ENCODE results near the gene UBP1.
"Not testable (repeated sequence)": the region's sequence is repeated elsewhere in the genome, so short reads cannot be mapped to it uniquely, and the experiment has no call there.

UBP1 gene, protein sequence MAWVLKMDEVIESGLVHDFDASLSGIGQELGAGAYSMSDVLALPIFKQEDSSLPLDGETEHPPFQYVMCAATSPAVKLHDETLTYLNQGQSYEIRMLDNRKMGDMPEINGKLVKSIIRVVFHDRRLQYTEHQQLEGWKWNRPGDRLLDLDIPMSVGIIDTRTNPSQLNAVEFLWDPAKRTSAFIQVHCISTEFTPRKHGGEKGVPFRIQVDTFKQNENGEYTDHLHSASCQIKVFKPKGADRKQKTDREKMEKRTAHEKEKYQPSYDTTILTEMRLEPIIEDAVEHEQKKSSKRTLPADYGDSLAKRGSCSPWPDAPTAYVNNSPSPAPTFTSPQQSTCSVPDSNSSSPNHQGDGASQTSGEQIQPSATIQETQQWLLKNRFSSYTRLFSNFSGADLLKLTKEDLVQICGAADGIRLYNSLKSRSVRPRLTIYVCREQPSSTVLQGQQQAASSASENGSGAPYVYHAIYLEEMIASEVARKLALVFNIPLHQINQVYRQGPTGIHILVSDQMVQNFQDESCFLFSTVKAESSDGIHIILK

DNA sequence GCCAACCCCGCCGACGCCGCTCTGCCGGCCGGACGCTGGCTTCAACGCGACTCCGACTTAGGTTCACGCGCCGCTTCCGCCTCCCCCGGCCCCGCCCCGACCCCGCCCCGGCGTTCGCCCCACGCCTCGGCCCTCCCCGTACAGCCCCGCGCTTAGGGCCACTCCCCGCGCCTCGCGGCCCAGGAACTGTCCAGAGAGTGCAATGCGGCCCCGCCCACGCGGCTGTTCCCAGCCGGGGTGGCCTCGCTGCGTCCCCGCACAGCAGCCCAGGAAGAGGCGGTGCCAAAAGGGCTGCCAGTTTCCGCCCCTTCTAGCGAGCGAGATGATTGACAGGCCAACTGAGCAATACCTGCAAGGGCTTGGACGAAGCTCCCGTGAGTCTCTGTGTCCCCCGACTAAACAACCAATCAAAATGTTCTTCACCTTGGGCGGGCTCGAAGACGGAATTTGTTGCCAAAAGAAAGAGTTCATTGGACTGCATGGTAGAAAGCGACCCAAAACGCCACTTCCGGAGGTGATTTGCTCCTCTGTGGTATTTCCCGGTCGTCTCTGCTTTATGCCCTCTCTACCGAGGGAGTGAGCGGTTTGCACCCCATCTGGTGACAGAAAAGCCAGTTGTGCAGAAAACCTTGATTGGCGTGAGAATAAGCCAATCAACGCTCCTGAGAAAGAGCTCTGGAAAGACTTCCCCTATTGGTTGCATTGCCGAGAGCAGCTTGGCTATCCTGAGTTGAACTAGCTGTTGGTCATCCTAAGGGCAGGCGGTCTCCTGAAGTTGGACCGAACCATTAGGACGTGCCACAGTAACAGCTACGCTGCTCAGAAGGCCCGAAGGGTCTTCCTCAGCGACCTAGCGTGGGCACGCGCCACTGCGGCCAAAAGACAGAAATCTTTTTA lies at the start of gene UBP1:
UBP1 (minus strand) TSS at position 78 of the 897 bp plus-strand sequence. CDS start 557 bp downstream, outside the sequence.
- peak; percentile 99 for DNase-seq

DNA sequence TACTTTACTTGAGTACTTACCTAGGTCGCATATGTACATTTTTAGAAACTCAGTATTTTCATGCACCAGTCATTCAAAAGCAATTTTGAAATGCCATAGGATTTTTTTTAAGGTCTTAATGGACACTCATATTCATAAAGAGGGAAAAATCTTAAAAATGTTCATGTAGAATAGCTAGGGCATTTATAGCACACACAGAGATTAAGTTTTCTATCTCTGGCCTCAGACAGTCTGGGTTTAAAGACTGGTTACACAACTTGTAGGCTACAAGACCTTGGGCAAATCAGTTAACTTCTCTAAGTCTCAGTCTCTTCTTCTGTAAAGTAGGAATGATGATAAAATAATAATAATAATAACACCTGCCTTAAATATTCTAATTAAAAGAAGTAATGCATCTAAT lies 48.5 kb upstream of the UBP1 start:
- DNase-seq: no peak

DNA sequence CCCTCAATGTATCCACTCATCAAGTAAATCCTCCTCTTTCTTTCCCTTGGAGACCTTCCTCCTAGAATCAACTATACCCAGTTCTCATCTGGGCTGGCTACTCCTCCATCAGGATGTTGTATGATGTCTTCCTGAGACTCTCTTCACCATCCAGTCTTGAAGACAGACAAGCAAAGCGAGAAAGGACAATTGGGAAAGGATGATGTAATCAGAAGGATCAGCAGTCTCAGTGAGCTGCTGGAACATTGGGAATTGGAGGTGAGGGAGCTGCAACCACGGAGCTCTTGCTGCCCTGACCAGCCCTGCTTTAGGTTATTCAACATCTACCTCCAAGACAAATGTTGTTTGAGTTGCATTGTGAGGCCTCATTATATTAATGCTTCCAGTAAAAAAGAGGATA lies 48.0 kb upstream of the UBP1 start:
- no peak for DNase-seq

DNA sequence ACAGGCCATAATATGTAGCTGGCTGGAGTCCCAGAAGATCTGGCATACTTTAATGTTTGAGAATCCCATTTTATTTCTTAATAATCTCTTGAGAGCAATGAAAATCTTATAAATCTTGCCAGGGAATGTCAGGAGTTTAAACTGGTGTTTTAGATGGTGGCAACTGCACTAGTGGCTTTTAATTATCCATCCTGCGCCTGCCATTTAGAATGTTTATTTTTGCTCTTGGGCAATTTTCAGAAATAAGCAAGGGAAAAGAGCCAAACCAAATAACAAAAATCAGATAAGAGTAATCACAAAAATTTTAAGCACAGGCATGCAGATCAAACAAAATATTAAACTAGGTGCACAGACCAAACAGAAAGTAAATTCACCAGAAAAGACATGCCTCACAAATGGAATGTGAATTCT lies 41.9 kb upstream of the UBP1 start:
- no peak for DNase-seq

DNA sequence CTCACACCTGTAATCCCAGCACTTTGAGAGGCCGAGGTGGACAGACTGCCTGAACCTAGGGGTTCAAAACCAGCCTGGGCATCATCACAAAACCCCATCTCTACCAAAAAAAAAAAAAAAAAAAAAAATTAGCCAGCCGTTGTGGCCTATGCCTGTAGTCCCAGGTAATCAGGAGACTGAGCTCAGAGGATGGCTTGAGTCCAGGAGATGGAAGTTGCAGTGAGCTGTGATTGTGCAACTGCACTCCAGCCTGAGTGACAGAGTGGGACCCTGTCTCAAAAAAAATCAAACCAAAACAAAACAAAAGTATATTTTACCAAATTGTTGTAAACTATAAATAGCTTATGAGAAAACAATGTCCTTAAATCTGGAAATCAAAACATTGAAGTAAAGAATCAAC lies 34.7 kb upstream of the UBP1 start:
- DNase-seq: no peak

DNA sequence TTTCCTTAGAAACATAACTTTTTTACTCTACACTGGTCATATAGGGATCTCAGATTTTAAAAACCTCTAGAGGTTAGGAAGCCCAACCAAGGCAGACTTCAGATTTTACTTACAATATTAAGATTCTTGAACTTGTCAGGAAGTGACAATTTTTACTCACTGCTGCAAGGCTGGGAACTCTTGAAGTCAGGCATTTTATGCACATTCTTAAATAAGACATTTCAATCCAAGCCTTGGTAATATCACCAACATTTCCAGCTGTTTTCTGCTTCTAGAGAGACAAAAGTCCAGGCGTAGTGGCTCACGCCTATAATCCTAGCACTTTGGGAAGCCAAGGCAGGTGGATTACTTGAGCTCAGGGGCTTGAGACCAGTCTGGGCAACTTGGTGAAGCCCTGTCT lies 33.6 kb upstream of the UBP1 start:
- DNase-seq: no peak

DNA sequence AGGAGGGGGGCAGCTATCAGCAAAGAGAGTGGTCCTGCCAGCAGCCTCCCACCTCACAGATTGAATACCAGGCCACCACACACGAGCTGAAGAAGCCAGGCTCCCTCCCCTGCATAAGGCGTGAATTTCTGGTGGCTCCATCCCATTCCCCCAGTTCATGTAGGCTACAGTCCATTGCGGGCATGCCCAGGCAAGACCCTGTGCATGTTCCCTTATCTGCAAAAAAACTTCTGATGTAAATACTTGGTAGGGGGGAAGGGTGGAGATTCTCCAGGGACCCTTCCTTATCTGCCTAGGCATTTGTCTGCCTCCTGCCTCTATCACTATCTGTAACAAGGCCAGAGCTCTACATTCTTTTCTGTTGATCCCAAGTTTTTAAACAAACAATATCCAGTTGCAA lies 27.6 kb upstream of the UBP1 start:
- DNase-seq: no peak

DNA sequence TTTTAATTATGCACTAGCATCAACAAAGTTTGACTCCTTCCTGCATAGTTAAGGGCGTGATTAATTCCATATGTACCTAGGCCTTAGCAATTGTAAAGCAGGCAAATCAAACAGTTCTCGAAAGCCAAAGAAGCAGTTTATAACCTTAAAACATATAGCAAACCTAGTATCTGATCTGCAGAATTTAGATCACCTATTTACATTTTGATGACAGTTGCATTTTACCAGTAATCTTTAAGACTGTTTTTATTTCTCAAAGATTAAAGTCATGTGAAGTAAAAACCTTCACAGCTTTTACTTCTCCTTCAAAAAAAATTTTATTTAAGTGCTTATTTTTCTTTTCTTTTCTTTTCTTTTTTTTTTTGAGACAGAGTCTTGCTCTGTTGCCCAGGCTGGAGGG lies 20.9 kb upstream of the UBP1 start:
- no peak for DNase-seq

DNA sequence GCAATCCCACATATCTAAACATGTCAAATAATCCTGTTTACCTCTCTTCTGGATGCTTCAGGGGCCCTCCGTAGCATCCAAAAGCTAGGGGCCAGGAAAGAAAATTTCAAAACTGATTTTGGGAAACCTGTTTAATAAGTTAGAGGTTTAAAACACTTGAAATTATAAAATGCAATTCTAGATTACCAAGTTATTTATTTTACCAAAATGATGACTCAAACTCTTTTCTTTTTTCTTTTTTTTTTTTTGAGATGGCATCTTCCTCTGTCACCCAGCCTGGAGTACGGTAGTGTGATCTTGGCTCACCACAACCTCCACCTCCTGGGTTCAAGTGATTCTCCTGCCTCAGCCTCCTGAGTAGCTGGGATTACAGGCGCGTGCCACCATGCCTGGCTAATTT lies 19.4 kb upstream of the UBP1 start:
- DNase-seq: not testable (repeated sequence)

DNA sequence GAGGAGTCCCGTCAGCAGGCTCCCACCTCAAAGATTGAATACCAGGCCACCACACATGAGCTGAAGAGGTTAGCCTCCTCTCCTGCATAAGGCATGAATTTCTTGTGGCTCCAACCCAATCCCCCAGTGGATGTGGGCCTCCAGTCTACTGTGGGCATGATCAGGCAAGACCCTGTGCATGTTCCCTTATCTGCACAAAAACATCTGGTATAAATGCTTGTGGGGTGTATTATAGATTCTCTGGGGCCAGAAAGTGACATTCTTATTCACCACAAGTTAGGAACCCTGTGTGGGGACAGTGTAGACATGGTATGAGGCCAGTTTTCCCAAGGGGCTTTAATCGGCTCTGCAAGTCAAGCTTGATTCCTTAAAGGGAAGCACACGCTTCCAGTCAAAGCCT lies 18.2 kb upstream of the UBP1 start:
- DNase-seq: no peak

DNA sequence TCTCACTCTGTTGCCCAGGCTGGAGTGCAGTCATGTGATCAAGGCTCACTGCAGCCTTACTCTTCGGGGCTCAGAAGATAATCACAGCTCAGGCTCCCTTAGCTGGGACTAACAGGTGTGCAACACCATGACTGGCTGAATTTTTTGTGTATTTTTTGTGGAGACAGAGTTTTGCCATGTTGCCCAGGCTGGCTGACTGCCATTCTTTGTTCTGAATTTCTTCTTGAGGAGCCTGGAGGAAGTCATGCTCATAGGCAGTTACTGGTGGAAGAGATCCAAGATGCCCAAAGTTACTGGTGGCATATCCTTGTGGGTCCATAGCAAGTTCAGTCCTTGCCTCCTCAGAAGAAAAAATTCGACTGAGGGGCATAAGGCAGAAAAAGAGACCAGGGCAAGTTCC lies 16.6 kb upstream of the UBP1 start:
- DNase-seq: no peak

DNA sequence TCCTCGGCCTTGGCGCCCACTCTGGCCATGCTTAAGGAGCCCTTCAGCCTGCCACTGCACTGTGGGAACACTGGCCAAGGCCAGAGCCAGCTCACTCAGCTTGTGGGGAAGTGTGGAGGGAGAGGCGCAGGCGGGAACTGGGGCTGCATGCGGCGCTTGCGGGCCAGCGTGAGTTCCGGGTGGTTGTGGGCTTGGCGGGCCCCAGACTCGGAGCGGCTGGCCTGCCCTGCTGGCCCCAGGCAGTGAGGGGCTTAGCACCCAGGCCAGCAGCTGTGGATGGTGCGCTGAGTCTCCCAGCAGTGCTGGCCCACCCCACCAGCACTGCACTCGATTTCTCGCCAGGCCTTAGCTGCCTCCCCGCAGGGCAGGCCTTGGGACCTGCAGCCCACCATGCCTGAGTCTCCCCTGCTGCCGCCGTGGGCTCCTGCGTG lies 13.1 kb upstream of the UBP1 start:
- no peak for DNase-seq

DNA sequence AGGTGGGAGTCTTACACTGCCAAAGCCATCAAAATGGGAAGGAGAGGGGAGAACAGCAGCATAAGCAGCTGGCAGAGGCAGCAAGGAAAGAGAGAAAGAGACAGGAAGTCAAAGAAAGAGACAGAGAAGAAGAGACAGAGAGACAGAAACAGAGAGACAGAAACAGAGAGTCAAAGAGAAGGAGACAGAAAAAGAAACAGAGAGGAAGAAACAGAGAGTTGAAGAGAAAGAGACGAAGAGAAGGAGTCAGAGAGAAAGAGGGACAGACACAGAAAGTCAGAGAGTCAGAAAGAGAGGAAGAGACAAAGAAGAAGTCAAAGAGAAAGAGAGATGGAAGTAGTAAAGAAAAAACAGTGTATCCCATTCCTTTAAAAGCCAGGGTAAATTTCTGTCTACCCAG lies 11.8 kb upstream of the UBP1 start:
- not testable (repeated sequence) for DNase-seq

DNA sequence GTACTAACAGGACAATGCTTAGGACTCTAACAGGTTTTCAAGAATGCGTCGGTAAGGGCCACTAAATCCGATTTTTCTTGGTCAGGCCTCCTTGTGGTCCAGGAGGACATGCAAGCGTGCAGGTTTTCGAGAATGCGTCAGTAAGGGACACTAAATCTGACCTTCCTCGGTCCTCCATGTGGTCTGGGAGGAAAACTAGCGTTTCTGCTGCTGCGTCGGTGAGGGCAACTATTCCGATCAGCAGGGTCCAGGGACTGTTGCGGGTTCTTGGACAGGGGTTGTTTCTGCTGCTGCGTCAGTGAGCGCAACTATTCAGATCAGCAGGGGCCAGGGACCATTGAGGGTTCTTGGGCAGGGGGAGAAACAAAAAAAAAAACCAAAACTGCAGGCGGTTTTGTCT lies 7.8 kb upstream of the UBP1 start:
- no peak for DNase-seq

DNA sequence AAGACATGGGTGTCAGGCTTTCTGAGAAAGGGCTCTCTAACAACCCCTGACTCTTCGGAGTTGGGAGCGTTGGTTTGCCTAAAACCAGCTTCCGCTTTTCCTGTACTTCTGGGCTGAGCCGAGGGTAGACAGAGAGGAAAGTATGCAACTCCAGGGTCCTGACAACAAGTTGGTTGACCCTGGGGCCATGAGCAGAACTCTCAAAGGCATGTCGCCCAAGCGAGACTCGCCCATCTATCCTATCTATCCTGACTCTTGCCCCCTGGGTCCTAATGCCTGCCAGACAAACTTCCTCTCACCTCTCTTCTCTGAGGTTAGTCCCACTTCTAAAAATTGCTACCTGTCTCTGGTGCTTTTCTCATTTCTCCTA lies 7.0 kb upstream of the UBP1 start:
- DNase-seq: not testable (repeated sequence)

DNA sequence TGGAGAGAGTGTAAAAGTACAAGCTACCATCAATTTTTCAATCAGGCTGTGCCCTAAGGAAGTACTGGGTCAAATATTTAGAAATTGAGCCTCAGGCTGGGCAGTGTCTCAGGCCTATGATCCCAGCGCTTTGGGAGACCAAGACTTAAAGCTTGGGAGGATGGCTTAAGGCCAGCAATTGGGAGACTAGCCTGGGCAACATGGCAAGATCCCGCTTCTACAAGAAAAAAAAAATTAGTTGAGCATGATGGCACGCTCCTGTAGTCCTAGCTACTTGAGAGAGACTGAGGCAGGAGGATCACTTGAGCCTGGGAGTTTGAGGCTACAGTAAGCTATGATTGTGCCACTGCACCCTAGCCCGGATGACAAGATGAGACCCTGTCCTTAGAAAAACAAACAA lies 2.0 kb upstream of the UBP1 start:
- no peak for DNase-seq

DNA sequence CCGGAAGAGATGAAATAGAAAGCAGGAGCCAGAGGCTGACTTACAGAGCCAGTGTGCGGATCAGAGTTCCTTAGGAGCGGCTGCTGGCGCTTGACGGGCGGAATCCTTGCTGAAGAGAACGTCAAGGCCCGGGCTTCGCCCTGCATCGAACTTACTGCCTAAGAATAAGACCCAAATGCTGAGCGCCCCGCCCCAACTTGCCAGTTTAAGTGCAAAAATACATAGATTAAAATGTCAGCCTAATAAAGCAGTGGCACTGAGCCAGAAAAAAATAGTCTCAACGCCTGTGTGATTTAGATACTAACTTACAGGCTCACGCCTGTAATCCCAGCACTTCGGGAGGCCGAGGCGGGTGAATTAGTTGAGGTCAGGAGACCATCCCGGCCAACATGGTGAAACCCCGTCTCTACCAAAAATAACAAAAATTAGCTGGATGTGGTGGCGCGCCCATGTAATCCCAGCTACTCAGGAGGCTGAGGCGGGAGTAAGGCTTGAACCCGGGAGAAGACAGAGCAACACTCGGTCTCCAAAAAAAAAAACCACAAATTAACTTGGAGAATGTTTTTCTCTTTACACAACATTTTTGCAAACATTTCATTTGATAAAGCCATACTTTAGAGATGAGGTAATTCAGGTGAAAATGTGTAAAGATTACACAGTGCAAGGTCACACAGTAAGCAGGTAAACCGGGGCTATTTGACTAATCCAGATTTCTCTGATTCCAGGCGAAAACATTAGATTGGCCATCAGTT lies 1.2 kb upstream of the UBP1 start:
- DNase-seq: no peak

DNA sequence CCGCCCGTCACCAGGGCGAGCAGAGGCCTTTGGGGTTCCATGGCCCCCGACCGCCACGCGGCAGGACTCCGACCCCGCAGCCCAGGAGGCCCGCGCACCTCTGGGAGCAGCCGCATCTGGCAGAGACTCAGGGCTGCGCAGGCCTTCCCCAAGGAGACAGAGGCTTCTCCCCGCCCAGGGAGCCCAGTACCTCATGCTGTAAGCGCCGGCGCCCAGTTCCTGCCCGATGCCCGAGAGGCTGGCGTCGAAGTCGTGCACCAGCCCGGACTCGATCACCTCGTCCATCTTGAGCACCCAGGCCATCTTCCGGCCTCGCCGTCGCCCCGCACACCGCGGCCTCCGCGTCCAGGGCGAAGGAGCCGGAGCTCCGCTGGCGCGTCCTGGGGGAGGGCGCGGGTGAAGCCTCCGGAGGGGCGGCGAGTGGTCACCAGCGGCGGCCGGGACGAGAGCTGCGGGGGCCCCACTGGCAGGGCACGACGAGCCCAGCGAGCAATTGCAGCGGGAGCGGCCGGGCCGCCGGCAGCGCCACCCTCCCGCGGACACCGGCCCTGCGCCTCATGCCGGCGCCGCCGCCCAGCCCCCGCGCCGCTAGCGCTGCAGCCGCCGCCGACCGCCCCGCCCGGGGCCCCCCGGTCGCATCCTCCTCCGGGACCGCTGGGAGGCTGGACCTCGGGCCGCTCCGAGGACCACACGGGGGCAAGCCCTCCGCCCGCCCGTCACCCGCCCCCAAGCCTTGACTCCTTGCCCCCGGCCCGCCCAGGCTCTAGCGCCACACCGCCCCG lies 468 bp downstream of the UBP1 start:
- DNase-seq: peak; percentile 35

DNA sequence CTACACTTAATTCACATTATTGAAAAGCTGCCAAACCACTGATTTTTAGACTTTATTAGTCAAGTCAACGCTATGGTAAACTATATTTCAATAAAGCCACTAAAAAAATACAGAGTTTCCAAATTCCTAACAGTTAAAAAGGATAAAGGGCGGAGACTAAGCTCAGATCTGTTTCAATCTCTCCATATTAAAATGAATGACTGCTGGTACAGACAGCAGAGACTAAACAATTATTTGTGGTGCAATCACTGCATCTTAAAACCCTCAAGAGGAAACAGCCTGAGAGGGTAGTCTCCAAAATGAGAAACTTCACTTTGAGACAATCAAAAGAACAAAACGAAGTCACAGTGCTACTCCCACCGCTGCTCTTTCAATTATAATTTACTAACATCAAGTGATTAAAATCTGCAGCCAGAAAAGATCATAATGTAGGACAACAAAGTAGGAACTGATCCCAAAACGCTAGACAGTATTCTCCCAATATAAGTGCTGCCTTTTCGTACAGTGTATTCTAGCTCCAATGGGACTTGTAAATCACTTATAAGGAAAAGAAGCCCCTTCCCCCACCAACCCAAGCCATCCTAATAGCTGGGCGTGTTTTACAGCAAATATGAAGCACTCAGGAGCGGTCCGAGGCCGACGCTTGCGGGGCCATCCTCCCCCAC lies 1.2 kb downstream of the UBP1 start:
- no peak for DNase-seq

DNA sequence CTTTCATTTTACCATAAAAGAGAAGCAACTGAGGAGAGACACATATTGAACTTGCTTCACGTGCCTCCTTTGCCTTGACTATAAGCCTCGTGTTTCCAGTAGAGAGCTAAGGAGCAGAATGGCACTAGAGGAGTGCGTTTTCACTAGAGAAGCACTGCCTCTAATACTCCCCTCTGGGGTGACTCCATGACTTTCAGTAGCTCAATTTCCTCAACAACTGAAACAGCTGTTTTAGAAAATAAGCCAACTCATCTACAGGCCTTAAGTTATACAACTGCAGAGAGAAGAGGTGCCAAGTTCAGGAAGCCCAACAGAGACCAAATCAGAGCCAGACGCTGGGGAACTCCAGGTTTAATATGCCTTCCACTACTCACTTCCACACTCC lies 1.9 kb downstream of the UBP1 start:
- DNase-seq: no peak

DNA sequence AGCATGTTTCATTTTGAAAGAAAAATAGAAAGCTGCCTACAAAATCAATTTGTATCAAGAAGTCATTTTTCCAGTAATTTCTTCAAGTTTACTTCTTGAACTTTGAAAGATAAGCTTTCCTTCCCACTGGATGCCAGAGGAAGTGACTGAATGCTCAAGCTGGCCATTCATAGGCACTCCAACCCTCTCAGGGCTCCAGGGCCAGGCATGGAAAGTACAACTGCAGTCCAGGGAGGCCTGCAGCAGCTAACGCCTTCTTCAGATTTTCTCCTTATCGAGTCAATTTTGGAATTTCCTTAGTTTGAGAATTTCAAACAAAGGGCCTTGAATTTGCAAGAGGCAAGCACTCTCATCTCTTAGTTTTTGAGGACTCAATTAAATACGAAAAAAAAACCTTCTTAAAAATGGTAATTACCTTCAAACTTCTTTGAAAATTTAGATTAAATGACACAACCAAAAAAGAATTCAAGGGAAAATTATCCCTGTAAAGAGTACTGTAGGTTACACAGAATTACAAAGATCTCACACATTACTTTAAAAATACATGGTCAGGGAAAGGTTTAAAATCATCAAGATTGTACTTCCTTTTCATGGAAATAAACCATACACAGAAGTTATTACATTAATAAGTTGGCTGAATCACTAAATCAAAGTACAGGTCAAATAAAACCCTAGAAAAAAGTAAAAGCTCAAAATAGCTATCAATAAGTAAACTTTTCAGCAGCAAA lies 2.5 kb downstream of the UBP1 start:
- DNase-seq: no peak
